GM15510 (cell line): ENCODE data around the gene CYP27A1.

ENCODE experiments used
- POLR2A ChIP-seq: IDR thresholded peaks from 3 replicates; pipeline ENCODE4 v1.6.1; 2011; ENCODE audit warnings: borderline replicate concordance; ENCODE audit not compliant: insufficient read length; ENCODE audit errors: extremely low read depth

The CYP27A1 gene

DNA sequence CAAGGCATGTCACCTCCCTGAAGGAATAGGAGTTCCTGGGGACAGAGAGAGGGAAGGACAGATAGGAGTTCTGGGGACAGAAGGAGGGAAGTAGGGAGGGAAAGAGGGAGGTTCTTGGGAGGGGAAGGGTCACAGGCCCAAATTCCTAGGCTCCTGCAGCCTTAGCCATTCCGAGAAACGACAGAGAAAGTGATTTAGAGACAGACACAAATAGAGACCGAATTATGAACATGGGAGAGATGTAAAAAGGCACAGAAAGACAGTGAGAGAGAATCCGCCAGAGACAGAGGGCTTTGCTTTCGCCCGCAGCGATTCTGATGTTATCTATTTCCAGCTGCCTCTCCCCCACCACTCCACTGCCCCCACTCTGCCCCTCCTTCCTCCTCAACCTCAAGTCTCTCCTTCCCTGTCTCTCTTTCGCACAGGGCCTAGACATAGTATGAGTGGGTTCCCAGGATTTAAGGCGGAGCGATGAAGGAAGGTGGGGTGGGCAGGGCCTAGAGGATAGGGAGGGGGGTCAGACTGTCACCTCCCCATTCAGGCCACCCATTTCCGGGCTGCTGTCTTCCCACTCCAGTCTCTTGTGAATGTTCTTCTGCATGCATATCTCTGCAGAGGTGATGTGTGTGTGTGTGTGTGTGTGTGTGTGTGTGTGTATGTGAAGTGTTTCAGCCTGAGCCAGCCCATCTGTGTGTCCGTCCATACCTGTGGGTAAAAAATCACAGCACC lies 74.4 kb downstream of the CYP27A1 start:
- no peak for TF ChIP-seq POLR2A

DNA sequence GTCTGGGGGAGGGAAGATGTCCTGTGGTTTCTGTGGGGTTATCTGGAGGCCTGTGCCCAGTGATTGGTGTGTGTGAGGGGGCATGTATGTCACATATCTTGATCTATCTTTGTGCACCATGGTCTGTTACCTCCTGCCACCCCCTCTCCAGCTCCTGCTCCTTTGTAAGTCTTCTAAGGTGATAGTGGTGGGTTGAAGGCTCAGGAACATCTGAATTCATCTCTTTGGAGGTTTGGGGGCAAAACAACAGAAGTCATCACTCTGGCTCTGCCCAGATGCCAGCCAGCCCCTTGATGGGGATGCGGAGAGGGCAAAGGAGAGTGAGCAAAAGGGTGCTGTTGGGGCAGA lies 74.9 kb downstream of the CYP27A1 start:
- TF ChIP-seq POLR2A: no peak

DNA sequence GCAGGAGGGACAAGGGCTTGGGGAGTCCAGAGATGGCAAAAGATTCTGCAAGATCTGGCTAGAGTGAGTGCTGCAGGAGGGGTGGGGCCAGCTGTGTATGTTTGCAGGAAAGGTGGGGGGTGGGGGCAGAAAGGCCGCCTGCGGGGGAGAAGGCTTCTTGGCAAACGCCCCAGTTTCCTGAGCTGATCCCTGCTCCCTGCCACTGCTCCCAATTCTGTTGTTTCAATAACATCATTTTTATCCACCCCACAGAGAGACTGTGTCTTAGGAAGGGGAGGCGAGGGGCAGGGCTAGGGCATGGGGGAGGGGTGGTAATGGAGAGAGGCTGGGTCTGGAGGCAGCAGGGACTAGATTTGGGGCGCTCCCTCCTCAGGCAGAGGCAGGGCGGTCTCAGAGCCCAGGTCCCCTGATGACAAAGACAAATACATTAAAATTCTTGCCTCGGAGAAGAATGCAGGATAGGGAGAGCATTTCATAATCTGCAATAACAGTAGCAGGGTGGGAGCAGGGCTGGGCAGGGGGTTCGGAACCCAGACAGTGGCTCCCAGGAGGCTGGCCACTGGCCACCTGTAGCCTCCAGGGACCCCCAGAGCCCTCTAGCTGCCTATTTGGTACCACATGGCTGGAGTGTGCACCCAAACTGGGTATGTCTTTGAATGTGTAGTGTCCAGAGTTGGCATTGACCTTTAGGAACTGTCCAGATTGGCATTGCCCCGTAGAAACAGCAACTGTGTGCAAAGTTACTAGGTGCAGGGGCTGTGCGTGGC lies 75.6 kb downstream of the CYP27A1 start:
- no peak for TF ChIP-seq POLR2A

- no peak for TF ChIP-seq POLR2A
Measured at GRCh38 chr2:218858138-218858445, 76.1 kb downstream of the CYP27A1 start.

GRCh38 chr2:218858671-218859555 lies 77.0 kb downstream of the CYP27A1 start:
- TF ChIP-seq POLR2A: no peak

GRCh38 chr2:218859556-218859987 lies 77.6 kb downstream of the CYP27A1 start, which contains the start of gene WNT6:
Gene WNT6, plus strand, starts transcription at chr2:218859805. Its CDS starts 233 bp downstream, at chr2:218860038.
- TF ChIP-seq POLR2A: no peak

- no peak for TF ChIP-seq POLR2A
Measured at GRCh38 chr2:218859988-218860831, 78.3 kb downstream of the CYP27A1 start.

DNA sequence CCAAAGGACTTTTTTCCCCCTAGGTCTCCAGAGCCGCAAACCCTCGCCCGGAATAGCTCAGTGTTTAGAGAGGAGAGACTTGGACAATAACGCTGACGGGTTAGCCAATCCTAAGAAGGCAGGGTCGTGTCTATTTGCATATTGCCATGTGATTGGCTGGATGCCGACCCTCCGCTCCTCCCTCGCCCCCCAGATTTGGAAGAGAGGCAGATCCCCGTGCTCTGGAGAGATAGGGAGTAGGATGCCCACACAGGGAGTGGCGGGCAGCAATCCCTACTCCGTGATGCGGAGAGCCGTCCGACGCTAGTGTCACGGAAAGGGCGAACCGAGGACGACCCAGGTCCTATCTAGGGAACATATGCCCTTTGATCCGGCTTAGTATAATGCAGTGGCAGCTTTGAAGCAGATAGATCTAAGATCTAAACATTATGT lies 79.0 kb downstream of the CYP27A1 start:
- TF ChIP-seq POLR2A: no peak

- TF ChIP-seq POLR2A: no peak
Measured at GRCh38 chr2:218861645-218862318, 79.8 kb downstream of the CYP27A1 start.

DNA sequence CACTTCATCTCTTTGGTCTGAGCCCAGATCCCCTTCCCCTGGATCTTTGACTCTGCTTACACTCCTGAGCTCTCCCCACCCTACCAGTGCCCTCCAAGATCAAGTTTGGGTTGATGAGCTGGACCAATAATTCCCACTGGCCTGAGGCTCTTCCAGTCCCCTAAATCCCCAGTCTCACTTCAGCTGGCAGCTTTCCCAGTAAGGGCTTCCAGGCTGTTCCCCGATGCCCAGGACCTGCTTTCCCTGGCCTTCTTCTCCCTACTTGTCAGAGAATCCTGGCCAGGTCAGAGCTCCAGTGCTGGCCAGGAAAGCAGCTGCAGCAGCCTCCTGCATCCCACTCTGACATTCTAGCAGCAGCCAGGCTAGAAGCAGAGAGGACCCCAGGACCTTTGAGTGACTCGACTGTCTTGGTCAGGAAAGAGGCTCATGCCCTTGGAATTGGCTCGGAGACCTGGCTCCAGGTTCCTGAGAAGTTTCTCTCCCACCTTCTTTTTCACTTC lies 81.1 kb downstream of the CYP27A1 start:
- no peak for TF ChIP-seq POLR2A
